Left ventricle myocardium superior (tissue), 1 donor: ENCODE results near the gene FKBP1A. TPM values are rescaled to one million over a fixed set of nuclear protein-coding genes. Genes with fewer than 3 reads are reported as not detected.
"Not testable (repeated sequence)": the region's sequence is repeated elsewhere in the genome, so short reads cannot be mapped to it uniquely, and the experiment has no call there.

Experiments
- ATAC-seq: fragments of 200-7000 bp; cut with Tn5 transposase; one replicate; pipeline ENCODE4 v1.9.1; 2020; ENCODE audit warnings: mild to moderate bottlenecking, moderate library complexity
- DNase-seq: peaks from one replicate; pipeline ENCODE4 v3.0.0-alpha.2; 2020
- intact Hi-C: fragments of 100-400 bp; cut with micrococcal nuclease; formaldehyde crosslinking; loops from one replicate; pipeline ENCODE4 v1.11.0; 2022
- total RNA-seq: library from RNA; stranded (reverse); fragmentation: NEBNext Ultra II Directional; extraction: Animal tissue kit (Norgen Biotek cat#: 25700); gene quantifications from one replicate; pipeline ENCODE4 v1.2.1, GENCODE V29; 2021
- donor health status: DM: no; HTN: yes; CAD: no; lungs with severe emphysema.

Gene FKBP1A
- total RNA-seq, 1 donor from 2014 or later: 135 TPM

- intact Hi-C loops: no loop called here
- DNase-seq (no peak), ATAC-seq (no peak)
Observed at GRCh38 chr20:1420066-1420465, 27.2 kb upstream of the FKBP1A start.

- ATAC-seq (no peak), DNase-seq (no peak)
- intact Hi-C loops: no loop called here
Observed at GRCh38 chr20:1418350-1418749, 25.5 kb upstream of the FKBP1A start.

- DNase-seq (no peak), ATAC-seq (no peak)
- intact Hi-C loops: no loop called here
Observed at GRCh38 chr20:1417790-1418189, 24.9 kb upstream of the FKBP1A start.

GRCh38 chr20:1417273-1417672 lies 24.4 kb upstream of the FKBP1A start:
- intact Hi-C loops: no loop called here
- DNase-seq: no peak
- ATAC-seq: no peak

GRCh38 chr20:1415667-1416468 lies 23.0 kb upstream of the FKBP1A start:
- intact Hi-C loops: no loop called here
- no peak for ATAC-seq
- no peak for DNase-seq

GRCh38 chr20:1414982-1415381 lies 22.1 kb upstream of the FKBP1A start:
- intact Hi-C loops: no loop called here

GRCh38 chr20:1405801-1406200 lies 12.9 kb upstream of the FKBP1A start:
- DNase-seq (no peak), ATAC-seq (no peak)
- intact Hi-C loops: no loop called here

More at GRCh38 chr20:1414982-1415381, 22.1 kb upstream of the FKBP1A start:
- no peak for DNase-seq
- ATAC-seq: no peak

GRCh38 chr20:1403624-1404023 lies 10.8 kb upstream of the FKBP1A start:
- DNase-seq (no peak), ATAC-seq (no peak)
- intact Hi-C loops: no loop called here

- intact Hi-C loops: no loop called here
- ATAC-seq (no peak), DNase-seq (no peak)
Observed at GRCh38 chr20:1402149-1402548, 9.3 kb upstream of the FKBP1A start.

- DNase-seq: no peak
- no peak for ATAC-seq
- intact Hi-C loops: no loop called here
Observed at GRCh38 chr20:1401451-1401907, 8.6 kb upstream of the FKBP1A start.

- intact Hi-C loops, ATAC-seq, DNase-seq: not testable (repeated sequence)
Observed at GRCh38 chr20:1399678-1400366, 7.0 kb upstream of the FKBP1A start.

- ATAC-seq, intact Hi-C loops: not testable (repeated sequence)
Observed at GRCh38 chr20:1398185-1398584, 5.3 kb upstream of the FKBP1A start.

GRCh38 chr20:1397710-1398109 lies 4.9 kb upstream of the FKBP1A start:
- ATAC-seq (no peak), DNase-seq (no peak)
- intact Hi-C loops: no loop called here

More at GRCh38 chr20:1398185-1398584, 5.3 kb upstream of the FKBP1A start:
- DNase-seq: not testable (repeated sequence)

GRCh38 chr20:1396702-1397101 lies 3.8 kb upstream of the FKBP1A start:
- intact Hi-C loops: no loop called here
- no peak for ATAC-seq

GRCh38 chr20:1396264-1396663 lies 3.4 kb upstream of the FKBP1A start:
- ATAC-seq (no peak), DNase-seq (no peak)
- intact Hi-C loops: no loop called here

More at GRCh38 chr20:1396702-1397101, 3.8 kb upstream of the FKBP1A start:
- DNase-seq: no peak

- ATAC-seq (no peak), DNase-seq (no peak)
- intact Hi-C loops: loop anchor here (5.0 kb wide), 1 partner anchor 67 kb away; the partner anchor contains the start of gene SDCBP2
Observed at GRCh38 chr20:1394686-1395085, 1.8 kb upstream of the FKBP1A start.

GRCh38 chr20:1393507-1393882 lies 641 bp upstream of the FKBP1A start:
- intact Hi-C loops: loop anchor here (5.0 kb wide), 1 partner anchor 66 kb away; the partner anchor contains the start of gene SDCBP2
- no peak for DNase-seq
- no peak for ATAC-seq

- no peak for DNase-seq
- intact Hi-C loops: loop anchor here (5.0 kb wide), 1 partner anchor 65 kb away; the partner anchor contains the start of gene SDCBP2
- no peak for ATAC-seq
Observed at GRCh38 chr20:1392443-1392692, 486 bp downstream of the FKBP1A start.

- intact Hi-C loops: loop anchor here (5.0 kb wide), 1 partner anchor 65 kb away; the partner anchor contains the start of gene SDCBP2
- ATAC-seq (peak; percentile 6), DNase-seq (no peak)
Observed at GRCh38 chr20:1391640-1392442, 1.0 kb downstream of the FKBP1A start.
